ENCODE data around the gene ARSA. TPM values are rescaled to one million over a fixed set of nuclear protein-coding genes. Genes with fewer than 3 reads are reported as not detected.

The ARSA gene
- total and polyA plus RNA-seq, 2 of the 13 experiments (the other 11 are each of a cell fraction or from before 2014, with no cell fraction given), result 9.0 to 11.5 TPM

DNA sequence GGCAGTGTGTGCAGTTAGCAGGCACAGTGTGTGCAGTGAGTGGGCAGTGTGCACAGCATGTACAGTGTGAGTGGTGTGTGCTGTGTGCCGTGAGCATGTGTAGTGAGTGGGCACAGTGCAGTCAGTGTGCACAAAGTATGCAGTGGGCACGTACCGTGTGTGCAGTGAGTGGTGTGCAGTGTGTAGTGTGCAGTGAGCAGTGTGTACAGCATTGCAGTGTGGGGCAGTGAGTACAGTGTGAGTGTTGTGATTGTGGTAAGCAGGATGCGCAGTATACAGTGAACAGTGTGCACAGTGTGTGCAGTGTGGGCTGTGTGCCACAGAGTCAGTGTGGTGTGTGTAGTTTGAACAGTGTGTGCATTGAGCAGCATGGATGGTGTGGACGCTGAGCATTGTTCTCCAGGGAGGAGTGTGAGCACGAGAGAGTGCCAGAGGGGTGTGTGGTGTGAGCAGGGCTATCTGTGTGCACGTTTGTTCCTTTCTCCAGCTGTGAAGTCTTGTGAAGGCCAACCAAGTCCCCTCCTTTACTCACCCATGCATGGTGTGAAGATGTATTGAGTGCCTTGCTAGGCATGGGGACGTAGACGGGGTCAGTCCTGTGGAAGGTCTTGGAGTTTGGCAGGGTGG, 47.7 kb upstream of the ARSA start (continued):
- no peak for TF ChIP-seq ZNF652 (CRISPR knock-in tag; IDR thresholded peaks at IDR 0.05; ENCODE audit: borderline replicate concordance, low read depth)
- TF ChIP-seq ZFP36L1 (CRISPR knock-in tag; IDR thresholded peaks at IDR 0.05), result no peak
- no peak for TF ChIP-seq RBM39 (IDR thresholded peaks at IDR 0.05; ENCODE audit: low read depth, low read length, poor library complexity, severe bottlenecking)
- TF ChIP-seq, protein P1, sequence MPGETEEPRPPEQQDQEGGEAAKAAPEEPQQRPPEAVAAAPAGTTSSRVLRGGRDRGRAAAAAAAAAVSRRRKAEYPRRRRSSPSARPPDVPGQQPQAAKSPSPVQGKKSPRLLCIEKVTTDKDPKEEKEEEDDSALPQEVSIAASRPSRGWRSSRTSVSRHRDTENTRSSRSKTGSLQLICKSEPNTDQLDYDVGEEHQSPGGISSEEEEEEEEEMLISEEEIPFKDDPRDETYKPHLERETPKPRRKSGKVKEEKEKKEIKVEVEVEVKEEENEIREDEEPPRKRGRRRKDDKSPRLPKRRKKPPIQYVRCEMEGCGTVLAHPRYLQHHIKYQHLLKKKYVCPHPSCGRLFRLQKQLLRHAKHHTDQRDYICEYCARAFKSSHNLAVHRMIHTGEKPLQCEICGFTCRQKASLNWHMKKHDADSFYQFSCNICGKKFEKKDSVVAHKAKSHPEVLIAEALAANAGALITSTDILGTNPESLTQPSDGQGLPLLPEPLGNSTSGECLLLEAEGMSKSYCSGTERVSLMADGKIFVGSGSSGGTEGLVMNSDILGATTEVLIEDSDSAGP (CRISPR knock-in tag; IDR thresholded peaks at IDR 0.05; ENCODE audit: borderline replicate concordance), result no peak
- TF ChIP-seq, protein P2, sequence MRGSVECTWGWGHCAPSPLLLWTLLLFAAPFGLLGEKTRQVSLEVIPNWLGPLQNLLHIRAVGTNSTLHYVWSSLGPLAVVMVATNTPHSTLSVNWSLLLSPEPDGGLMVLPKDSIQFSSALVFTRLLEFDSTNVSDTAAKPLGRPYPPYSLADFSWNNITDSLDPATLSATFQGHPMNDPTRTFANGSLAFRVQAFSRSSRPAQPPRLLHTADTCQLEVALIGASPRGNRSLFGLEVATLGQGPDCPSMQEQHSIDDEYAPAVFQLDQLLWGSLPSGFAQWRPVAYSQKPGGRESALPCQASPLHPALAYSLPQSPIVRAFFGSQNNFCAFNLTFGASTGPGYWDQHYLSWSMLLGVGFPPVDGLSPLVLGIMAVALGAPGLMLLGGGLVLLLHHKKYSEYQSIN (CRISPR knock-in tag; IDR thresholded peaks at IDR 0.05; ENCODE audit: borderline replicate concordance), result no peak
- no peak for TF ChIP-seq AHR (CRISPR knock-in tag; IDR thresholded peaks at IDR 0.05)
- no peak for TF ChIP-seq ZNF766 (CRISPR knock-in tag; IDR thresholded peaks at IDR 0.05; ENCODE audit: borderline replicate concordance)
- no peak for TF ChIP-seq PLSCR1 (CRISPR knock-in tag; IDR thresholded peaks at IDR 0.05; ENCODE audit: borderline replicate concordance)
- 0 out of 2 replicates have a peak, but pooled peaks have one; percentile 15 for TF ChIP-seq DNMT1 (CRISPR knock-in tag; IDR thresholded peaks at IDR 0.05)
- no peak for TF ChIP-seq ZBTB42 (CRISPR knock-in tag; IDR thresholded peaks at IDR 0.05)
- no peak for TF ChIP-seq SATB2 (CRISPR knock-in tag; IDR thresholded peaks at IDR 0.05)
- no peak for TF ChIP-seq EP300 (IDR thresholded peaks at IDR 0.05; ENCODE audit: low read depth in 2 of 2, low read length in 2 of 2)
- TF ChIP-seq EP300 (CRISPR knock-in tag; IDR thresholded peaks at IDR 0.05; ENCODE audit: borderline replicate concordance), result no peak
- no peak for TF ChIP-seq ZNF557 (CRISPR knock-in tag; IDR thresholded peaks at IDR 0.05)
- TF ChIP-seq ZNF646 (CRISPR knock-in tag; IDR thresholded peaks at IDR 0.05), result peak; percentile 83; the same call in 1 of the 2 replicates
- TF ChIP-seq ZIK1 (CRISPR knock-in tag; IDR thresholded peaks at IDR 0.05; ENCODE audit: borderline replicate concordance, low read depth), result no peak; the same call in 1 of the 2 replicates
- TF ChIP-seq ZBTB7A (CRISPR knock-in tag; IDR thresholded peaks at IDR 0.05), result peak; percentile 70
- TF ChIP-seq NFRKB (IDR thresholded peaks at IDR 0.05), result no peak
- no peak for TF ChIP-seq ZNF432 (CRISPR knock-in tag; IDR thresholded peaks at IDR 0.05; ENCODE audit: borderline replicate concordance)

All from HepG2 (cell line).